Fibroblast of lung (primary cell): ENCODE data around the gene CBFA2T3. TPM values are rescaled to one million over a fixed set of nuclear protein-coding genes. Genes with fewer than 3 reads are reported as not detected.

Experiments
- DNase-seq, 2 donors: peaks; one replicate each; pipeline versions ENCODE4 v3.0.0 to v3.0.0-alpha.2; 2010; ENCODE audit warnings: low read depth in 2 of 2
- H2AFZ ChIP-seq: 2 replicates; pipeline ENCODE4 v1.5.1; 2012; ENCODE audit warnings: low read length, control low read depth, inconsistent platforms
- H3K27ac ChIP-seq: 2 replicates; pipeline ENCODE4 v1.5.1; 2011; ENCODE audit warnings: low read length, control low read depth; ENCODE audit not compliant: insufficient read depth
- H3K27me3 ChIP-seq: 2 replicates; pipeline ENCODE4 v1.5.1; 2011; ENCODE audit warnings: mild to moderate bottlenecking, low read length; ENCODE audit not compliant: control insufficient read depth, insufficient read depth
- H3K36me3 ChIP-seq: 2 replicates; pipeline ENCODE4 v1.5.1; 2011; ENCODE audit warnings: low read length; ENCODE audit not compliant: control insufficient read depth, insufficient read depth
- H3K4me1 ChIP-seq: 2 replicates; pipeline ENCODE4 v1.5.1; 2011; ENCODE audit warnings: low read length; ENCODE audit not compliant: control insufficient read depth, insufficient read depth; ENCODE audit errors: extremely low read depth
- H3K4me2 ChIP-seq: 2 replicates; pipeline ENCODE4 v1.5.1; 2011; ENCODE audit warnings: low read length, control low read depth; ENCODE audit not compliant: insufficient read depth; ENCODE audit errors: extremely low read depth
- H3K4me3 ChIP-seq, 4 experiments: fragments of 200-600 bp in 1 of 4; sonication (generic) in 1 of 4; replicated peaks in 1 of 4; 2 replicates each; pipeline ENCODE4 v1.5.1; 2011 to 2016; ENCODE audit warnings: low read length in 4 of 4, low read depth in 3 of 4, mild to moderate bottlenecking in 3 of 4, control low read depth in 2 of 4, inconsistent platforms in 1 of 4, mixed read lengths in 1 of 4; ENCODE audit not compliant: insufficient read depth in 1 of 4; ENCODE audit errors: control extremely low read depth in 1 of 4
- H3K79me2 ChIP-seq: 2 replicates; pipeline ENCODE4 v1.5.1; 2012; ENCODE audit warnings: mild to moderate bottlenecking, low read length, inconsistent platforms; ENCODE audit not compliant: control insufficient read depth, insufficient read depth
- H3K9ac ChIP-seq: 2 replicates; pipeline ENCODE4 v1.5.1; 2011; ENCODE audit warnings: mild to moderate bottlenecking, low read length, control low read depth; ENCODE audit not compliant: insufficient read depth
- H3K9me3 ChIP-seq: 2 replicates; pipeline ENCODE4 v1.5.1; 2012; ENCODE audit warnings: low read depth, low read length; ENCODE audit not compliant: control insufficient read depth, insufficient read depth
- H4K20me1 ChIP-seq: 2 replicates; pipeline ENCODE4 v1.5.1; 2011; ENCODE audit warnings: low read length; ENCODE audit not compliant: control insufficient read depth, insufficient read depth; ENCODE audit errors: extremely low read depth
- CTCF ChIP-seq, 2 donors: IDR thresholded peaks in 1 of 2; conservative IDR thresholded peaks in 1 of 2; 1 replicate in 1 of 2; 2 replicates in 1 of 2; pipeline ENCODE4 v1.5.1; 2011 to 2012; ENCODE audit warnings: low read length in 2 of 2, control low read depth in 1 of 2, inconsistent platforms in 1 of 2, low read depth in 1 of 2, mild to moderate bottlenecking in 1 of 2
- EZH2 ChIP-seq: IDR thresholded peaks from 2 replicates; pipeline ENCODE4 v1.5.1; 2012; ENCODE audit warnings: low read length, control low read depth, mild to moderate bottlenecking; ENCODE audit errors: missing control alignments
- polyA plus RNA-seq, 2 donors: library from polyadenylated mRNA; depleted of rRNA in 1 of 2; stranded (reverse) in 1 of 2; unstranded in 1 of 2; fragments of >200 nt; gene quantifications; 2 replicates each; pipeline ENCODE4 v1.2.1, GENCODE V29; 2011 to 2012; ENCODE audit warnings: missing spikeins in 1 of 2
- total RNA-seq: library from RNA; depleted of rRNA; stranded (reverse); fragments of >200 nt; gene quantifications from 2 replicates; pipeline ENCODE4 v1.2.1, GENCODE V29; 2014

CBFA2T3 gene
- total and polyA plus RNA-seq, 2 donors (not counting 1 experiment from before 2014, with no cell fraction given), result under 0.01 to 0.05 TPM

GRCh38 chr16:88888461-88889387, 88.3 kb downstream of the CBFA2T3 start:
- Histone ChIP-seq H3K9me3 (no peaks in the 10 kb centered on the region), H4K20me1 (no peaks in the 10 kb centered on the region), H3K36me3 (no peaks in the 10 kb centered on the region), H3K27me3 (no peaks in the 10 kb centered on the region), H3K4me3 (no peak overlapping the region), H3K27ac (no peak overlapping the region), H3K79me2 (no peaks in the 10 kb centered on the region), H3K9ac (no peak overlapping the region), H3K4me2 (no peak overlapping the region), H2AFZ (no peak overlapping the region), H3K4me1 (peaks cover 17% of the 10 kb centered on the region)
- TF ChIP-seq CTCF (conservative IDR thresholded peaks at IDR 0.05 in 1 of 2, IDR thresholded peaks at IDR 0.05 in 1 of 2; ENCODE audit: low read depth in 1 of 2, low read length in 2 of 2), result no peak
- no peak for TF ChIP-seq EZH2
- DNase-seq, result no peak

DNA sequence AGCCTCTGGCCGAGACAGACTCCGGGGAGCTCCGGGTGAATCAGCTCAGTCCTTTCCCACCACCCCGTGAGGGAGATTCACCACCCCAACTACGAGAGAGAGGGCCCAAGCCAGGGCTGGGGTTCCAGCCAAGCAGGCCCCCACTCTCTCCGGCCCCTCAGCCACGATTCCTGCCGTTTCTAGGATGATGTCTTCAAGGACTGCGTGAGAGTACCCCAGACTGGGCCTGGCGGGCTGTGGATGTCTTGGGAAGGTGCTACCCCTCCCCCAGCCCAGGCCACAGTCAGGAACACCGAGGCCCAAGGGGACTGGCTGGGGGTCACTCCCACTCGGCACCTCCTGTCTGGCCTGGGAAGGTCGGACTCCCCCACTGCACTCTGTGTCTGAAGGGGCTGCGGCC, 89.0 kb downstream of the CBFA2T3 start:
- no peaks in the 10 kb centered on the region for H3K27me3 ChIP-seq
- no peaks in the 10 kb centered on the region for H3K9me3 ChIP-seq
- H3K79me2 ChIP-seq, result no peaks in the 10 kb centered on the region
- no peaks in the 10 kb centered on the region for H3K36me3 ChIP-seq
- H4K20me1 ChIP-seq, result no peaks in the 10 kb centered on the region
- no peak overlapping the region for H3K4me2 ChIP-seq
- no peak overlapping the region for H2AFZ ChIP-seq
- no peak overlapping the region for H3K4me3 ChIP-seq
- H3K4me1 ChIP-seq, result peaks cover 17% of the 10 kb centered on the region
- H3K27ac ChIP-seq, result peak overlapping the region; percentile 26
- TF ChIP-seq CTCF (conservative IDR thresholded peaks at IDR 0.05 in 1 of 2, IDR thresholded peaks at IDR 0.05 in 1 of 2; ENCODE audit: low read depth in 1 of 2, low read length in 2 of 2) (no peak), EZH2 (no peak)
- H3K9ac ChIP-seq, result no peak overlapping the region
- DNase-seq, result no peak

DNA sequence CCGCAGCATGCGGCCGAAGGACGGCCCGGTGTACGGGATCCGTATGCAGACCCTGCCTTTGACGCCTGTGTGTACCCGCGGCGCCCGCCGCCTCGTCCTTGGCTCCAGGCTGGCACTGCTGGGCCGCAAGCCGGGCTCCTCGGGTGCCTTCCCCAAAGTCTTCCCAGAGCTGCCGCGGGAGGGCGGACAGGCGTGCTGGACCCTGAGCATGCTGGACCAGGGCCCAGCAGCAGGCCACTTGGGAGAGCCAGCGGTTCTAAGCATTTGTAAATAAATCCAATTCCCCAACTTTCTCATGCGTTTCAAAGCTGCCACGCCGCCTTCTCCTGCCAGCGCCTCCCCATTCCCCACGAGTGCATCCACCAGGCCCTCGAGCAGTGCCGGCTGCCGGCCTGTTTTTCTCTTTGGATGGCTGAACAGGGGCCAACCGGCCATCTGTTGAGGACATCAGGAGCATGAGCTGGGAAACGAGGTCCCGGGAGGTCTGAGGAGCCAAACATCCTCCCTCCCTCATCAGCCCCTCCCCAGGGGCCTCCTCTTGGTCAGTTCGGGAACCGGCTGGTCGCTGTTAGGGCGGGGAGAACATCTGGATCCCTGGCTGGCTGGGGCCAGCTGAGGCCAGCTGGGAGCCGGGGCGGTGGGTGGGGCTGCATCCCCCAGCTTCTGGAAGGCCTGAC, 90.0 kb downstream of the CBFA2T3 start:
- Histone ChIP-seq H3K4me3 (no peak overlapping the region), H3K79me2 (no peaks in the 10 kb centered on the region), H2AFZ (peak overlapping the region; percentile 5), H3K27me3 (no peaks in the 10 kb centered on the region), H4K20me1 (no peaks in the 10 kb centered on the region), H3K4me1 (peaks cover 17% of the 10 kb centered on the region), H3K9me3 (no peaks in the 10 kb centered on the region), H3K36me3 (no peaks in the 10 kb centered on the region), H3K9ac (peak overlapping the region; percentile 23), H3K4me2 (peak overlapping the region; percentile 15), H3K27ac (peak overlapping the region; percentile 26)
- DNase-seq, result peak in 1 of 2 donors; percentile 96
- TF ChIP-seq EZH2 (no peak), CTCF (conservative IDR thresholded peaks at IDR 0.05 in 1 of 2, IDR thresholded peaks at IDR 0.05 in 1 of 2; ENCODE audit: low read depth in 1 of 2, low read length in 2 of 2) (peak; percentile 30 to 32)
